ENCODE results near the gene EIF3J. TPM values are rescaled to one million over a fixed set of nuclear protein-coding genes. Genes with fewer than 3 reads are reported as not detected.

EIF3J gene
- polyA plus RNA-seq, 1 of the 3 experiments (the other 2 are of a cell fraction): 23.8 TPM

DNA sequence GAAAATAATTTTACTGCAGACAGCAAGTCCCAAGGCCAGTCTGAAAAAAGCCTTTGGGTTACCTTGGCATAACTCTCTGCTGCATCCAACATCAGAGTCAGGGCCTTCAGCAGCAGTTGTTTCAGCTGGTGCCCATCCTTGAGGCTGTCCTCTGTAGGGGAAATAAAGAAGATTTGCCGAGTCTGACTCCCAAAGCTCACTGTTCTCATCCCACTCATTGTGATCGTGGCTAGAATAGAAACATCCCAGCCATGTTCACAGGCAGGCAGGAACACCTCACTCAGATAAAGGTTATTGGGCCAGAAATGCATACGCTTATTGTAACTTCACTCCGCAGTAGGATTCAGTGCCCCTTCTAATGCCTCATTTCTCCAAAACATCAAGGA lies 29.2 kb downstream of the EIF3J start (continued):
- TF ChIP-seq EZH2phosphoT487 (IDR thresholded peaks at IDR 0.05; ENCODE audit: borderline replicate concordance, low read depth) (no peak), RAD21 (IDR thresholded peaks at IDR 0.05; ENCODE audit: low read length) (no peak)

DNA sequence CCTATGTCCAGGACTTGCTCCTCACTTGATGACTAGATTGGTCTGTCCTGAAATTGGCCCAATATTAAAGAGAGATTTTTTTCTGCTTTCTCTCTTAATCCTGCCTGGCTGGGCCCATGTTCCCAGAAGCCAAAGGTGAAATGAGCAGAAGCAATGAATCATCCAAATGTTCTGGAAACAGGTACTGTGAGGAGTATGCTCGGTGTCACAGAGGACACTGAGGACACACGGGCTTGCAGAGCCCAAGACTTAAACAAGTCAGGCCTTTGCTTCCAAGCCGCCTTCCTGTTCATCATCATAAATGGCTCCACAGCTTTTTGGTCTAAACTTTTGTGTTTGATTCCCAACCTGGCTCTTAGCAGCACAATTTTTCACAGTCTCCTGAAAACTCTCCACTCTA lies 31.4 kb downstream of the EIF3J start:
- peaks cover 18% of the 10 kb centered on the region for H3F3A ChIP-seq (replicated peaks; ENCODE audit: insufficient read depth)
- H3K9me2 ChIP-seq: no peaks in the 10 kb centered on the region
- H2AFZ ChIP-seq (ENCODE audit: low read depth): no peak overlapping the region
- no peak overlapping the region for H3K27ac ChIP-seq (ENCODE audit: low read depth in 2 of 2, low read length in 1 of 2)
- H3K4me1 ChIP-seq (ENCODE audit: control insufficient read depth in 1 of 2, insufficient read depth in 2 of 2, low read depth in 1 of 2, low read length in 1 of 2): no peaks in the 10 kb centered on the region
- ChIA-PET CTCF (interaction anchor here (5.5 kb wide), 1 partner anchor 11 kb away, joined by 40 read pairs; no protein-coding TSS in a partner anchor), POLR2A (no interaction called here)
- no peaks in the 10 kb centered on the region for H4K20me1 ChIP-seq (ENCODE audit: insufficient read depth)
- H3K4me3 ChIP-seq (ENCODE audit: low read depth in 2 of 2, low read length in 1 of 2): no peak overlapping the region
- no peak for TF ChIP-seq FOXM1 (IDR thresholded peaks at IDR 0.05; ENCODE audit: low read depth)
- DNase-seq: no peak
- H3K27me3 ChIP-seq (ENCODE audit: insufficient read depth): no peaks in the 10 kb centered on the region
- H3K36me3 ChIP-seq (replicated peaks in 1 of 2; ENCODE audit: control insufficient read depth in 1 of 2, insufficient read depth in 2 of 2, low read length in 1 of 2): peaks cover 55 to 58% of the 10 kb centered on the region in 2 experiments
- WGBS (ENCODE audit: low lambda C conversion rate): 97% methylated on average over 3 of the region's 3 CpGs
- H3K9ac ChIP-seq: no peak overlapping the region
- no peaks in the 10 kb centered on the region for H3K9me3 ChIP-seq
- no peaks in the 10 kb centered on the region for H3K79me2 ChIP-seq (ENCODE audit: insufficient read depth)
- no peak overlapping the region for H3K4me2 ChIP-seq

DNA sequence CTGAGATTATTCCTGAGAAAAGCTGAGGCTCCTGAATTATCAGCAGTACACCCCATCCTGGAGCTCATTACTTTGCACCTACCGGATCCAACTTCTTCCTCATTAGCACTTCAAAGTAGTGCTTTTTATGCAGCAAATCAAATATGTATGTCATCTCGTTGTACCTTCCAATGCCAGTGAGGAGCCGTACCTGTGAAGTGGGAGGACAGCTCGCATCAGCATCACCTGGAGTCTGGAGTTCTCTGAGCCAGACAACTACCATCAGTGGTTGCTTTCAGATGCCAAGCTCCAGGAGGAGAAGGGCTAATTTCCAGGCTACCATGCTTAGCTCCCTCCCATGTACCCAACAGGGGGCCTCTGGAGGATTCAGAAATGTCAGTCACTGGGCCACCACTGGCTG lies 32.4 kb downstream of the EIF3J start:
- no peaks in the 10 kb centered on the region for H4K20me1 ChIP-seq (ENCODE audit: insufficient read depth)
- H3K27me3 ChIP-seq (ENCODE audit: insufficient read depth): no peaks in the 10 kb centered on the region
- peaks cover 47 to 54% of the 10 kb centered on the region in 2 experiments for H3K36me3 ChIP-seq (replicated peaks in 1 of 2; ENCODE audit: control insufficient read depth in 1 of 2, insufficient read depth in 2 of 2, low read length in 1 of 2)
- peaks cover 18% of the 10 kb centered on the region for H3F3A ChIP-seq (replicated peaks; ENCODE audit: insufficient read depth)
- no peaks in the 10 kb centered on the region for H3K9me3 ChIP-seq
- no peaks in the 10 kb centered on the region for H3K79me2 ChIP-seq (ENCODE audit: insufficient read depth)
- no peaks in the 10 kb centered on the region for H3K9me2 ChIP-seq
- no peaks in the 10 kb centered on the region for H3K4me1 ChIP-seq (ENCODE audit: control insufficient read depth in 1 of 2, insufficient read depth in 2 of 2, low read depth in 1 of 2, low read length in 1 of 2)
- H2AFZ ChIP-seq (ENCODE audit: low read depth): no peak overlapping the region
- ChIA-PET CTCF (interaction anchor here (0.9 to 5.5 kb wide), 3 partner anchors 10 to 169 kb away, joined by 3 to 40 read pairs (median 3); no protein-coding TSS in a partner anchor), POLR2A (interaction anchor here (0.6 kb wide), 1 partner anchor 23 kb away, joined by 3 read pairs; no protein-coding TSS in a partner anchor)
- H3K4me2 ChIP-seq: no peak overlapping the region
- TF ChIP-seq, protein P1, sequence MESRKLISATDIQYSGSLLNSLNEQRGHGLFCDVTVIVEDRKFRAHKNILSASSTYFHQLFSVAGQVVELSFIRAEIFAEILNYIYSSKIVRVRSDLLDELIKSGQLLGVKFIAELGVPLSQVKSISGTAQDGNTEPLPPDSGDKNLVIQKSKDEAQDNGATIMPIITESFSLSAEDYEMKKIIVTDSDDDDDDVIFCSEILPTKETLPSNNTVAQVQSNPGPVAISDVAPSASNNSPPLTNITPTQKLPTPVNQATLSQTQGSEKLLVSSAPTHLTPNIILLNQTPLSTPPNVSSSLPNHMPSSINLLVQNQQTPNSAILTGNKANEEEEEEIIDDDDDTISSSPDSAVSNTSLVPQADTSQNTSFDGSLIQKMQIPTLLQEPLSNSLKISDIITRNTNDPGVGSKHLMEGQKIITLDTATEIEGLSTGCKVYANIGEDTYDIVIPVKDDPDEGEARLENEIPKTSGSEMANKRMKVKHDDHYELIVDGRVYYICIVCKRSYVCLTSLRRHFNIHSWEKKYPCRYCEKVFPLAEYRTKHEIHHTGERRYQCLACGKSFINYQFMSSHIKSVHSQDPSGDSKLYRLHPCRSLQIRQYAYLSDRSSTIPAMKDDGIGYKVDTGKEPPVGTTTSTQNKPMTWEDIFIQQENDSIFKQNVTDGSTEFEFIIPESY (IDR thresholded peaks at IDR 0.05; ENCODE audit: borderline replicate concordance, low read depth): no peak
- TF ChIP-seq, protein P2, sequence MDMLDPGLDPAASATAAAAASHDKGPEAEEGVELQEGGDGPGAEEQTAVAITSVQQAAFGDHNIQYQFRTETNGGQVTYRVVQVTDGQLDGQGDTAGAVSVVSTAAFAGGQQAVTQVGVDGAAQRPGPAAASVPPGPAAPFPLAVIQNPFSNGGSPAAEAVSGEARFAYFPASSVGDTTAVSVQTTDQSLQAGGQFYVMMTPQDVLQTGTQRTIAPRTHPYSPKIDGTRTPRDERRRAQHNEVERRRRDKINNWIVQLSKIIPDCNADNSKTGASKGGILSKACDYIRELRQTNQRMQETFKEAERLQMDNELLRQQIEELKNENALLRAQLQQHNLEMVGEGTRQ (IDR thresholded peaks at IDR 0.05; ENCODE audit: borderline replicate concordance, low read depth, low read length): no peak
- TF ChIP-seq, protein P3, sequence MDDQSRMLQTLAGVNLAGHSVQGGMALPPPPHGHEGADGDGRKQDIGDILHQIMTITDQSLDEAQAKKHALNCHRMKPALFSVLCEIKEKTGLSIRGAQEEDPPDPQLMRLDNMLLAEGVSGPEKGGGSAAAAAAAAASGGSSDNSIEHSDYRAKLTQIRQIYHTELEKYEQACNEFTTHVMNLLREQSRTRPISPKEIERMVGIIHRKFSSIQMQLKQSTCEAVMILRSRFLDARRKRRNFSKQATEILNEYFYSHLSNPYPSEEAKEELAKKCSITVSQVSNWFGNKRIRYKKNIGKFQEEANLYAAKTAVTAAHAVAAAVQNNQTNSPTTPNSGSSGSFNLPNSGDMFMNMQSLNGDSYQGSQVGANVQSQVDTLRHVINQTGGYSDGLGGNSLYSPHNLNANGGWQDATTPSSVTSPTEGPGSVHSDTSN (IDR thresholded peaks at IDR 0.05): no peak
- no peak for TF ChIP-seq SMC3 (IDR thresholded peaks at IDR 0.05; ENCODE audit: low read depth, low read length)
- no peak for TF ChIP-seq MXI1 (IDR thresholded peaks at IDR 0.05; ENCODE audit: low read depth, low read length)
- no peak for TF ChIP-seq YY1 (IDR thresholded peaks at IDR 0.05; ENCODE audit: low read depth)
- no peak for TF ChIP-seq CHD2 (IDR thresholded peaks at IDR 0.05; ENCODE audit: low read length, partially characterized antibody)
- TF ChIP-seq SIN3A (IDR thresholded peaks at IDR 0.05; ENCODE audit: borderline replicate concordance, low read depth, low read length): no peak
- no peak for TF ChIP-seq EP300 (IDR thresholded peaks at IDR 0.05; ENCODE audit: borderline replicate concordance in 1 of 2, low read depth in 1 of 2, low read length in 1 of 2)
- H3K27ac ChIP-seq (ENCODE audit: low read depth in 2 of 2, low read length in 1 of 2): no peak overlapping the region
- H3K4me3 ChIP-seq (ENCODE audit: low read depth in 2 of 2, low read length in 1 of 2): no peak overlapping the region
- no peak for DNase-seq
- 99% methylated on average over 4 of the region's 4 CpGs for WGBS (ENCODE audit: low lambda C conversion rate)
- no peak overlapping the region for H3K9ac ChIP-seq

All from SK-N-SH (cell line).